Mesendoderm (in vitro differentiated cells): ENCODE measurements around the gene PROSER2.

ENCODE experiments used
- DNase-seq: peaks from one replicate; pipeline ENCODE4 v3.0.0; 2013
- H2AK5ac ChIP-seq: 2 replicates; pipeline ENCODE4 v1.6.1; 2013; ENCODE audit warnings: low read length, inconsistent platforms
- H2BK120ac ChIP-seq: 2 replicates; pipeline ENCODE4 v1.6.1; 2013; ENCODE audit warnings: low read depth, mild to moderate bottlenecking, low read length, moderate library complexity, mixed read lengths
- H2BK15ac ChIP-seq: replicated peaks from 2 replicates; pipeline ENCODE4 v1.6.1; 2013; ENCODE audit warnings: low read depth, mild to moderate bottlenecking, moderate library complexity
- H2BK5ac ChIP-seq: 2 replicates; pipeline ENCODE4 v1.6.1; 2013; ENCODE audit warnings: low read length, inconsistent platforms
- H3K18ac ChIP-seq: 2 replicates; pipeline ENCODE4 v1.6.1; 2013; ENCODE audit warnings: mild to moderate bottlenecking, low read length, mixed read lengths
- H3K23ac ChIP-seq: one replicate; pipeline ENCODE4 v1.6.1; 2013; ENCODE audit warnings: low read length
- H3K27ac ChIP-seq: 2 replicates; pipeline ENCODE4 v1.5.1; 2013; ENCODE audit warnings: low read depth, mild to moderate bottlenecking, inconsistent platforms, low read length, moderate library complexity
- H3K27me3 ChIP-seq: 2 replicates; pipeline ENCODE4 v1.6.1; 2013; ENCODE audit warnings: low read length, control low read depth, mild to moderate bottlenecking, inconsistent platforms; ENCODE audit not compliant: insufficient read depth, poor library complexity
- H3K36me3 ChIP-seq: 2 replicates; pipeline ENCODE4 v1.6.1; 2013; ENCODE audit warnings: low read length, inconsistent platforms; ENCODE audit not compliant: control insufficient read depth, insufficient read depth
- H3K4ac ChIP-seq: one replicate; pipeline ENCODE4 v1.6.1; 2013; ENCODE audit warnings: low read depth, mild to moderate bottlenecking, low read length, moderate library complexity
- H3K4me1 ChIP-seq: 2 replicates; pipeline ENCODE4 v1.6.1; 2013; ENCODE audit warnings: low read depth, low read length, inconsistent platforms; ENCODE audit not compliant: control insufficient read depth
- H3K4me2 ChIP-seq: 2 replicates; pipeline ENCODE4 v1.6.1; 2013; ENCODE audit warnings: low read length
- H3K4me3 ChIP-seq: 2 replicates; pipeline ENCODE4 v1.5.1; 2013; ENCODE audit warnings: mild to moderate bottlenecking, low read length
- H3K56ac ChIP-seq: one replicate; pipeline ENCODE4 v1.6.1; 2013; ENCODE audit warnings: low read length
- H3K79me1 ChIP-seq: 2 replicates; pipeline ENCODE4 v1.6.1; 2013; ENCODE audit warnings: low read length, inconsistent platforms
- H3K79me2 ChIP-seq: 2 replicates; pipeline ENCODE4 v1.6.1; 2013; ENCODE audit warnings: mild to moderate bottlenecking, low read length; ENCODE audit not compliant: control insufficient read depth, insufficient read depth
- H3K9ac ChIP-seq: 2 replicates; pipeline ENCODE4 v1.6.1; 2013; ENCODE audit warnings: low read length, inconsistent platforms
- H4K5ac ChIP-seq: one replicate; pipeline ENCODE4 v1.6.1; 2013; ENCODE audit warnings: low read length
- H4K8ac ChIP-seq: one replicate; pipeline ENCODE4 v1.6.1; 2013; ENCODE audit warnings: low read depth, mild to moderate bottlenecking, control low read depth, low read length, moderate library complexity
- WGBS: extraction: QIAGEN DNeasy Blood & Tissue Kit; methylation state at CpG from one replicate; pipeline ENCODE4 v1.1.7; 2013; ENCODE audit warnings: low lambda C conversion rate, missing lambda C conversion rate; ENCODE audit not compliant: insufficient coverage; ENCODE audit errors: extremely low coverage; 5-methylcytosine and 5-hydroxymethylcytosine counted together

PROSER2 gene

GRCh38 chr10:11891776-11892486 lies 68.8 kb downstream of the PROSER2 start:
- Histone ChIP-seq H4K5ac (no peak overlapping the region), H4K8ac (no peak overlapping the region), H3K18ac (no peak overlapping the region), H3K4me2 (no peak overlapping the region), H2BK120ac (no peak overlapping the region), H3K56ac (no peak overlapping the region), H3K9ac (no peak overlapping the region), H3K27ac (no peak overlapping the region), H3K79me1 (no peaks in the 10 kb centered on the region), H3K79me2 (no peaks in the 10 kb centered on the region), H3K36me3 (no peaks in the 10 kb centered on the region), H3K4me1 (no peaks in the 10 kb centered on the region), H2AK5ac (no peak overlapping the region), H2BK15ac (no peak overlapping the region), H3K23ac (no peak overlapping the region), H3K27me3 (no peaks in the 10 kb centered on the region), H3K4me3 (no peak overlapping the region), H2BK5ac (no peak overlapping the region), H3K4ac (no peak overlapping the region)
- DNase-seq, result no peak
- no CpG with 5 or more reads among the region's 22 CpGs for WGBS

- no peak overlapping the region for H3K4me2 ChIP-seq
- no peaks in the 10 kb centered on the region for H3K36me3 ChIP-seq
- no peaks in the 10 kb centered on the region for H3K4me1 ChIP-seq
- peak overlapping the region; percentile 28 for H3K4ac ChIP-seq
- no peak for DNase-seq
- H3K27ac ChIP-seq, result no peak overlapping the region
- no peaks in the 10 kb centered on the region for H3K79me1 ChIP-seq
- no peak overlapping the region for H3K4me3 ChIP-seq
- WGBS, result no CpG with 5 or more reads among the region's 22 CpGs
- no peak overlapping the region for H4K5ac ChIP-seq
- H3K9ac ChIP-seq, result no peak overlapping the region
- no peaks in the 10 kb centered on the region for H3K27me3 ChIP-seq
- H2BK120ac ChIP-seq, result no peak overlapping the region
- no peak overlapping the region for H3K23ac ChIP-seq
- H2AK5ac ChIP-seq, result no peak overlapping the region
- no peak overlapping the region for H2BK15ac ChIP-seq
- H3K56ac ChIP-seq, result no peak overlapping the region
- H4K8ac ChIP-seq, result no peak overlapping the region
- H3K79me2 ChIP-seq, result no peaks in the 10 kb centered on the region
- no peak overlapping the region for H2BK5ac ChIP-seq
- no peak overlapping the region for H3K18ac ChIP-seq
These were observed 70.7 kb downstream of the PROSER2 start for GRCh38 chr10:11893749-11894278.

- no CpG with 5 or more reads among the region's 47 CpGs for WGBS
These were observed 71.4 kb downstream of the PROSER2 start for GRCh38 chr10:11894381-11895107.

GRCh38 chr10:11895108-11895466 lies 71.9 kb downstream of the PROSER2 start:
- Histone ChIP-seq H3K27ac (no peak overlapping the region), H3K79me1 (no peaks in the 10 kb centered on the region), H3K18ac (peak overlapping the region; percentile 46), H3K4me1 (no peaks in the 10 kb centered on the region), H3K79me2 (no peaks in the 10 kb centered on the region), H3K36me3 (no peaks in the 10 kb centered on the region), H2BK120ac (no peak overlapping the region), H2BK15ac (no peak overlapping the region), H2AK5ac (no peak overlapping the region), H3K4me3 (no peak overlapping the region), H3K4me2 (no peak overlapping the region), H3K9ac (no peak overlapping the region), H4K5ac (no peak overlapping the region), H3K56ac (no peak overlapping the region), H3K4ac (no peak overlapping the region), H3K23ac (no peak overlapping the region), H3K27me3 (no peaks in the 10 kb centered on the region), H4K8ac (no peak overlapping the region), H2BK5ac (no peak overlapping the region)
- DNase-seq, result no peak
- WGBS, result no CpG with 5 or more reads among the region's 11 CpGs

More at GRCh38 chr10:11894381-11895107, 71.4 kb downstream of the PROSER2 start:
- no peak overlapping the region for H3K23ac ChIP-seq
- no peak overlapping the region for H3K27ac ChIP-seq
- H3K4me3 ChIP-seq, result no peak overlapping the region
- H4K5ac ChIP-seq, result no peak overlapping the region
- no peaks in the 10 kb centered on the region for H3K4me1 ChIP-seq
- no peaks in the 10 kb centered on the region for H3K36me3 ChIP-seq
- H3K79me2 ChIP-seq, result no peaks in the 10 kb centered on the region
- H3K4ac ChIP-seq, result no peak overlapping the region
- no peak overlapping the region for H2AK5ac ChIP-seq
- no peak for DNase-seq
- H3K27me3 ChIP-seq, result no peaks in the 10 kb centered on the region
- H2BK5ac ChIP-seq, result no peak overlapping the region
- H4K8ac ChIP-seq, result no peak overlapping the region
- H3K56ac ChIP-seq, result peak overlapping the region; percentile 30
- no peak overlapping the region for H3K9ac ChIP-seq
- H3K4me2 ChIP-seq, result no peak overlapping the region
- H3K18ac ChIP-seq, result no peak overlapping the region
- H2BK15ac ChIP-seq, result no peak overlapping the region
- H2BK120ac ChIP-seq, result no peak overlapping the region
- H3K79me1 ChIP-seq, result no peaks in the 10 kb centered on the region

GRCh38 chr10:11895598-11895997 lies 72.4 kb downstream of the PROSER2 start:
- no peak for DNase-seq
- H3K79me2 ChIP-seq, result no peaks in the 10 kb centered on the region
- H3K4me3 ChIP-seq, result no peak overlapping the region

More at GRCh38 chr10:11895598-11895997, 72.4 kb downstream of the PROSER2 start:
- H2BK15ac ChIP-seq, result no peak overlapping the region
- no peak overlapping the region for H3K4me2 ChIP-seq
- no peak overlapping the region for H3K23ac ChIP-seq
- H3K9ac ChIP-seq, result no peak overlapping the region
- no peak overlapping the region for H2BK5ac ChIP-seq
- no peaks in the 10 kb centered on the region for H3K27me3 ChIP-seq
- no peak overlapping the region for H2AK5ac ChIP-seq
- no peak overlapping the region for H3K56ac ChIP-seq
- no peaks in the 10 kb centered on the region for H3K4me1 ChIP-seq
- no peaks in the 10 kb centered on the region for H3K36me3 ChIP-seq
- no peak overlapping the region for H2BK120ac ChIP-seq
- H3K4ac ChIP-seq, result no peak overlapping the region
- no peaks in the 10 kb centered on the region for H3K79me1 ChIP-seq
- H4K8ac ChIP-seq, result no peak overlapping the region
- no peak overlapping the region for H3K18ac ChIP-seq
- H3K27ac ChIP-seq, result no peak overlapping the region
- no peak overlapping the region for H4K5ac ChIP-seq
- WGBS, result no CpG with 5 or more reads among the region's 5 CpGs
